ENCODE results near the gene GALNT11. TPM values are rescaled to one million over a fixed set of nuclear protein-coding genes. Genes with fewer than 3 reads are reported as not detected.
"Not testable (repeated sequence)": the region's sequence is repeated elsewhere in the genome, so short reads cannot be mapped to it uniquely, and the experiment has no call there.

The GALNT11 gene
- total RNA-seq, 1 experiment from 2014 or later, result 16.6 TPM

GRCh38 chr7:152054367-152055230 is 29.1 kb downstream of the GALNT11 start:
- H3K4me3 ChIP-seq, result no peak overlapping the region
- H3K9me3 ChIP-seq, result no peaks in the 10 kb centered on the region
- no peaks in the 10 kb centered on the region for H3K36me3 ChIP-seq
- H3K27me3 ChIP-seq, result no peaks in the 10 kb centered on the region
- DNase-seq, result peak; percentile 55

- 0 out of 2 replicates have a peak, but pooled peaks cover 2% of the 10 kb centered on the region for H3K9me3 ChIP-seq
- no peak for DNase-seq
- no peaks in the 10 kb centered on the region for H3K36me3 ChIP-seq
- H3K4me3 ChIP-seq, result no peak overlapping the region
- no peaks in the 10 kb centered on the region for H3K27me3 ChIP-seq
Measured at GRCh38 chr7:152056621-152057274, 31.3 kb downstream of the GALNT11 start.

GRCh38 chr7:152059311-152059710 is 33.8 kb downstream of the GALNT11 start:
- Histone ChIP-seq H3K27me3 (no peaks in the 10 kb centered on the region), H3K36me3 (no peaks in the 10 kb centered on the region), H3K4me3 (no peak overlapping the region), H3K9me3 (0 out of 2 replicates have a peak, but pooled peaks cover 2% of the 10 kb centered on the region)
- no peak for DNase-seq

- not testable (repeated sequence) for H3K4me3 ChIP-seq, DNase-seq, H3K9me3 ChIP-seq, H3K36me3 ChIP-seq, H3K27me3 ChIP-seq
Measured at GRCh38 chr7:152061086-152061485, 35.6 kb downstream of the GALNT11 start.

- H3K27me3 ChIP-seq, H3K36me3 ChIP-seq, DNase-seq, H3K4me3 ChIP-seq, H3K9me3 ChIP-seq: not testable (repeated sequence)
Measured at GRCh38 chr7:152063192-152063591, 37.7 kb downstream of the GALNT11 start.

- H3K4me3 ChIP-seq, H3K27me3 ChIP-seq, H3K36me3 ChIP-seq, DNase-seq, H3K9me3 ChIP-seq: not testable (repeated sequence)
Measured at GRCh38 chr7:152063821-152064220, 38.3 kb downstream of the GALNT11 start.

GRCh38 chr7:152065800-152066344 is 40.4 kb downstream of the GALNT11 start:
- H3K27me3 ChIP-seq, H3K4me3 ChIP-seq, H3K9me3 ChIP-seq, DNase-seq, H3K36me3 ChIP-seq: not testable (repeated sequence)

- H3K4me3 ChIP-seq, result no peak overlapping the region
- no peaks in the 10 kb centered on the region for H3K27me3 ChIP-seq
- no peaks in the 10 kb centered on the region for H3K36me3 ChIP-seq
- DNase-seq, result no peak
- H3K9me3 ChIP-seq, result no peaks in the 10 kb centered on the region
Measured at GRCh38 chr7:152072421-152072820, 46.9 kb downstream of the GALNT11 start.

GRCh38 chr7:152073352-152073751 is 47.9 kb downstream of the GALNT11 start:
- Histone ChIP-seq H3K9me3 (no peaks in the 10 kb centered on the region), H3K4me3 (no peak overlapping the region), H3K27me3 (no peaks in the 10 kb centered on the region), H3K36me3 (no peaks in the 10 kb centered on the region)
- no peak for DNase-seq

- H3K9me3 ChIP-seq, result no peaks in the 10 kb centered on the region
- H3K27me3 ChIP-seq, result no peaks in the 10 kb centered on the region
- H3K36me3 ChIP-seq, result no peaks in the 10 kb centered on the region
- DNase-seq, result no peak
- H3K4me3 ChIP-seq, result no peak overlapping the region
Measured at GRCh38 chr7:152074673-152075072, 49.2 kb downstream of the GALNT11 start.

- not testable (repeated sequence) for H3K27me3 ChIP-seq, DNase-seq, H3K36me3 ChIP-seq, H3K9me3 ChIP-seq, H3K4me3 ChIP-seq
Measured at GRCh38 chr7:152075379-152075778, 49.9 kb downstream of the GALNT11 start.

GRCh38 chr7:152076324-152076821 is 50.9 kb downstream of the GALNT11 start:
- Histone ChIP-seq H3K36me3 (no peaks in the 10 kb centered on the region), H3K9me3 (no peaks in the 10 kb centered on the region), H3K4me3 (no peak overlapping the region), H3K27me3 (no peaks in the 10 kb centered on the region)
- no peak for DNase-seq

GRCh38 chr7:152076940-152077933 is 51.8 kb downstream of the GALNT11 start:
- H3K9me3 ChIP-seq, result no peaks in the 10 kb centered on the region
- H3K36me3 ChIP-seq, result no peaks in the 10 kb centered on the region
- H3K4me3 ChIP-seq, result no peak overlapping the region
- H3K27me3 ChIP-seq, result no peaks in the 10 kb centered on the region
- DNase-seq, result no peak

- DNase-seq, result no peak
- Histone ChIP-seq H3K36me3 (no peaks in the 10 kb centered on the region), H3K27me3 (no peaks in the 10 kb centered on the region), H3K9me3 (no peaks in the 10 kb centered on the region), H3K4me3 (no peak overlapping the region)
Measured at GRCh38 chr7:152078025-152078424, 52.6 kb downstream of the GALNT11 start.

- Histone ChIP-seq H3K9me3 (no peaks in the 10 kb centered on the region), H3K27me3 (no peaks in the 10 kb centered on the region), H3K36me3 (no peaks in the 10 kb centered on the region)
Measured at GRCh38 chr7:152078786-152079185, 53.3 kb downstream of the GALNT11 start.

GRCh38 chr7:152081088-152081487 is 55.6 kb downstream of the GALNT11 start:
- H3K9me3 ChIP-seq, result no peaks in the 10 kb centered on the region
- no peak overlapping the region for H3K4me3 ChIP-seq
- H3K36me3 ChIP-seq, result no peaks in the 10 kb centered on the region
- H3K27me3 ChIP-seq, result no peaks in the 10 kb centered on the region
- DNase-seq, result no peak

More at GRCh38 chr7:152078786-152079185, 53.3 kb downstream of the GALNT11 start:
- DNase-seq, result no peak
- H3K4me3 ChIP-seq, result no peak overlapping the region

Measured in MG63 (cell line).